H1 (cell line): ENCODE data around the gene ENTPD6. TPM values are rescaled to one million over a fixed set of nuclear protein-coding genes. Genes with fewer than 3 reads are reported as not detected.

ENCODE experiments used
- EGR1 ChIP-seq: IDR thresholded peaks from 2 replicates; pipeline ENCODE4 v1.6.1; 2011; ENCODE audit warnings: low read depth, low read length, borderline replicate concordance
- HDAC6 ChIP-seq: IDR thresholded peaks from one replicate; pipeline ENCODE4 v1.7.1; 2012; ENCODE audit warnings: low read depth, mild to moderate bottlenecking, inconsistent platforms, low read length, moderate library complexity
- JUN ChIP-seq: IDR thresholded peaks from 2 replicates; pipeline ENCODE4 v1.6.1; 2011; ENCODE audit warnings: low read depth, mild to moderate bottlenecking, improper control_type of control experiment, low read length
- POLR2A ChIP-seq, 2 experiments: IDR thresholded peaks; 1 replicate in 1 of 2; 2 replicates in 1 of 2; pipeline ENCODE4 v1.6.1; 2011; ENCODE audit warnings: low read depth in 2 of 2, low read length in 2 of 2, mild to moderate bottlenecking in 2 of 2; ENCODE audit errors: control extremely low read depth in 1 of 2
- RBBP5 ChIP-seq: IDR thresholded peaks from 2 replicates; pipeline ENCODE4 v1.7.1; 2012; ENCODE audit warnings: low read depth, mild to moderate bottlenecking, inconsistent platforms, low read length, moderate library complexity, borderline replicate concordance
- polyA plus RNA-seq, 7 experiments: library from polyadenylated mRNA; depleted of rRNA in 3 of 7; stranded (reverse) in 5 of 7; unstranded in 2 of 7; fragments of >200 nt in 5 of 7; fragments of 200-250 nt in 2 of 7; gene quantifications; 1 replicate in 5 of 7; 2 replicates in 1 of 7; 4 replicates in 1 of 7; pipeline versions ENCODE4 v1.2.1 to v1.2.3, GENCODE V29; 2011 to 2013; ENCODE audit warnings: missing spikeins in 2 of 7, mixed read lengths in 2 of 7
- total RNA-seq: library from RNA; stranded (reverse); fragmentation: NEBNext Ultra II Directional; extraction: Animal tissue kit (Norgen Biotek cat#: 25700); gene quantifications from 2 replicates; pipeline ENCODE4 v1.2.1, GENCODE V29; 2021

The ENTPD6 gene
- total and polyA plus RNA-seq, 2 of the 8 experiments (the other 6 are each of a cell fraction or from before 2014, with no cell fraction given): 47.8 to 57.3 TPM

DNA sequence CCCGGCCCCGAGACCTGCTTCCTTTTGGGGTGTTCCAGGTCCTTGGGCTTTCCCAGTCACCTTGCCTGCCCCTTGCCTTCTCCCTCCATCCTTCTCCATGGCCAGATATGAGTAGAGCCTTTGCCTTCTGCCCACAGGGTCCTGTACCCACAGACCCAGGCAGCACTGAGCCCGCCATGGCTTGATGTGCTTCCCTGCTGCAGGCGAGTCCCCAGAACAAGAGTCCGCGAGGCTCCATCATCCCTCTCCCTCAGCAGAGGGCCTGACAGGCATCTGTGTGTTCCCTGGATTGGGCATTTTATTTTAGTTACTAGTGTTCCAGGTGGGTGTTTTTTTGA, 74.3 kb downstream of the ENTPD6 start (continued):
- TF ChIP-seq RBBP5 (no peak), EGR1 (no peak), JUN (no peak), HDAC6 (no peak), POLR2A (IDR thresholded peaks at IDR 0.05; ENCODE audit: control extremely low read depth in 1 of 2, low read depth in 2 of 2, low read length in 2 of 2) (no peak)
